Body of pancreas (tissue), 4 donors: Measurements from ENCODE around the gene PPP1R13B. TPM values are rescaled to one million over a fixed set of nuclear protein-coding genes. Genes with fewer than 3 reads are reported as not detected.

Experiments
- ATAC-seq: fragments of 150-250 bp; one replicate; pipeline ENCODE4 v1.9.1; 2016
- DNase-seq, 4 donors: peaks; one replicate each; pipeline ENCODE4 v3.0.0-alpha.2; 2019
- H3K27ac ChIP-seq, 4 donors: fragments of 200-600 bp; sonication (generic); 1 replicate in 3 of 4; 2 replicates in 1 of 4; pipeline versions ENCODE4 v1.5.1 to v1.6.1; 2016 to 2019; ENCODE audit warnings: mild to moderate bottlenecking in 1 of 4, mixed read lengths in 1 of 4, moderate library complexity in 1 of 4
- H3K27me3 ChIP-seq, 2 donors: fragments of 200-600 bp; sonication (generic); one replicate each; pipeline ENCODE4 v1.6.0; 2016; ENCODE audit warnings: mild to moderate bottlenecking in 1 of 2
- H3K36me3 ChIP-seq, 2 donors: fragments of 200-600 bp; sonication (generic); replicated peaks in 1 of 2; 2 replicates each; pipeline ENCODE4 v1.5.1; 2016; ENCODE audit warnings: low read depth in 2 of 2; ENCODE audit not compliant: insufficient read depth in 1 of 2
- H3K4me1 ChIP-seq: fragments of 200-600 bp; sonication (generic); one replicate; pipeline ENCODE4 v1.6.0; 2016
- H3K4me3 ChIP-seq, 2 donors: fragments of 200-600 bp; sonication (generic); 1 replicate in 1 of 2; 2 replicates in 1 of 2; pipeline ENCODE4 v1.5.1; 2016 to 2019
- H3K9me3 ChIP-seq, 3 donors: fragments of 200-600 bp; sonication (generic); 1 replicate in 2 of 3; 2 replicates in 1 of 3; pipeline ENCODE4 v1.5.1; 2016
- POLR2A ChIP-seq, 3 donors: fragments of 450-650 bp; IDR thresholded peaks; one replicate each; pipeline ENCODE4 v1.6.1; 2016; ENCODE audit warnings: antibody characterized with exemption in 3 of 3, mild to moderate bottlenecking in 2 of 3
- WGBS, 2 donors: methylation state at CpG; one replicate each; pipeline ENCODE4 v1.1.5; 2017; 5-methylcytosine and 5-hydroxymethylcytosine counted together
- intact Hi-C: fragments of 100-400 bp; cut with DNase I; formaldehyde crosslinking; loops from one replicate; pipeline ENCODE4 v1.15.1; 2023
- total RNA-seq, 2 donors: library from RNA; depleted of rRNA; stranded (reverse); fragments of >200 nt; gene quantifications; one replicate each; pipeline ENCODE4 v1.1.0, GENCODE V29; 2016
- TF ChIP-seq, protein P1 (sequence below), 7 experiments: fragments of 450-650 bp in 4 of 7; fragments of 200-600 bp in 3 of 7; sonication (generic) in 3 of 7; IDR thresholded peaks; one replicate each; pipeline ENCODE4 v1.5.1; 2016 to 2019; ENCODE audit warnings: antibody characterized with exemption in 7 of 7

Gene PPP1R13B
- total RNA-seq, 2 donors from 2014 or later: 12.5 to 36.3 TPM

DNA sequence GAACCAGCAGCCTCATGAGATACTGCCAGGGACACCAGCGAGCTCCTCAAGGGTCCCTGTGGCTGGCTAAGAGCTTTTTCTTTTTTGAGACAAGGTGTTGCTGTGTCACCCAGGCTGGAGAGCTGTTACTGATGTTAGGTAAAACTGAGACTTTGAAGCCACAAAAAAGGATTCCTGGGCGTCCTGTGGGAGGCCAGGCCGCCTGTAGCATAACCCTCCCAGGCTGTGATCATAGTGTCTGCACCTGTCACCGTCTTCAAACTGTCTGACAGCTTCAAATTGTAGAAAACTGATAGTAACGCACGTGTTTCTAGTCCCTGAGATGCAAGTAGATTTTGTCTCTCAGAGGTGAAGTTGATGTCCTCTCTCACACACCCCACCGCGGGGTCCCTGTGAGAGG is 127.6 kb downstream of the PPP1R13B start:
- H3K36me3 ChIP-seq: no peaks in the 10 kb centered on the region
- no peaks in the 10 kb centered on the region for H3K27me3 ChIP-seq
- 67 to 79% methylated on average over 8 of the region's 8 CpGs for WGBS, 2 donors
- H3K4me1 ChIP-seq: peaks cover 48% of the 10 kb centered on the region
- intact Hi-C loops: no loop called here
- DNase-seq (no peak), ATAC-seq (no peak)
- no peaks in the 10 kb centered on the region for H3K9me3 ChIP-seq
- H3K4me3 ChIP-seq: no peak overlapping the region
- TF ChIP-seq, protein P1, sequence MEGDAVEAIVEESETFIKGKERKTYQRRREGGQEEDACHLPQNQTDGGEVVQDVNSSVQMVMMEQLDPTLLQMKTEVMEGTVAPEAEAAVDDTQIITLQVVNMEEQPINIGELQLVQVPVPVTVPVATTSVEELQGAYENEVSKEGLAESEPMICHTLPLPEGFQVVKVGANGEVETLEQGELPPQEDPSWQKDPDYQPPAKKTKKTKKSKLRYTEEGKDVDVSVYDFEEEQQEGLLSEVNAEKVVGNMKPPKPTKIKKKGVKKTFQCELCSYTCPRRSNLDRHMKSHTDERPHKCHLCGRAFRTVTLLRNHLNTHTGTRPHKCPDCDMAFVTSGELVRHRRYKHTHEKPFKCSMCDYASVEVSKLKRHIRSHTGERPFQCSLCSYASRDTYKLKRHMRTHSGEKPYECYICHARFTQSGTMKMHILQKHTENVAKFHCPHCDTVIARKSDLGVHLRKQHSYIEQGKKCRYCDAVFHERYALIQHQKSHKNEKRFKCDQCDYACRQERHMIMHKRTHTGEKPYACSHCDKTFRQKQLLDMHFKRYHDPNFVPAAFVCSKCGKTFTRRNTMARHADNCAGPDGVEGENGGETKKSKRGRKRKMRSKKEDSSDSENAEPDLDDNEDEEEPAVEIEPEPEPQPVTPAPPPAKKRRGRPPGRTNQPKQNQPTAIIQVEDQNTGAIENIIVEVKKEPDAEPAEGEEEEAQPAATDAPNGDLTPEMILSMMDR (IDR thresholded peaks at IDR 0.05): no peak
- no peak for TF ChIP-seq POLR2A (IDR thresholded peaks at IDR 0.05)
- H3K27ac ChIP-seq: no peak overlapping the region

DNA sequence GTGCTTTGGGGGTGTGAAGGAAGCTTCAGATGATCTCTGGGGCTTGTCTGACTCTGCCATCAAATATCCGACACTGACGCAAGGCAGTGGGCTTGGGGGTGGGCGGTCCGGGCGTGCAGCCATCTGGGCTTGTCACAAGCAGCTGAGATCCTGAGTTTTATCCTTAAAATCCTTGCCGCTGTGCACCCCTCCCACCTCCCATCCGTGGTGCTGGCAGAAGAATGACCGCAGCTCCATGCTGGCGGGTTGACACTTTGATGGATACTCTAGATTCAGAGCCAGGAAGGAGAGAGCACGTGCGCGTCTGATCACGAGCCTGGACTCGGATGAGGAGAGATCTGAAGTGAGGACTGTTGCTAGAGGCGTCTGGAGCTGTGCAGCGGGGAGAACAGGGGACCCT is 128.8 kb downstream of the PPP1R13B start:
- H3K27ac ChIP-seq: no peak overlapping the region
- intact Hi-C loops: no loop called here
- TF ChIP-seq, protein P1 (IDR thresholded peaks at IDR 0.05): no peak
- TF ChIP-seq POLR2A (IDR thresholded peaks at IDR 0.05): no peak
- H3K27me3 ChIP-seq: no peaks in the 10 kb centered on the region
- 69 to 81% methylated on average over 16 of the region's 16 CpGs for WGBS, 2 donors
- H3K4me1 ChIP-seq: peaks cover 44% of the 10 kb centered on the region
- ATAC-seq (no peak), DNase-seq (no peak)
- H3K9me3 ChIP-seq: no peaks in the 10 kb centered on the region
- no peak overlapping the region for H3K4me3 ChIP-seq
- no peaks in the 10 kb centered on the region for H3K36me3 ChIP-seq

DNA sequence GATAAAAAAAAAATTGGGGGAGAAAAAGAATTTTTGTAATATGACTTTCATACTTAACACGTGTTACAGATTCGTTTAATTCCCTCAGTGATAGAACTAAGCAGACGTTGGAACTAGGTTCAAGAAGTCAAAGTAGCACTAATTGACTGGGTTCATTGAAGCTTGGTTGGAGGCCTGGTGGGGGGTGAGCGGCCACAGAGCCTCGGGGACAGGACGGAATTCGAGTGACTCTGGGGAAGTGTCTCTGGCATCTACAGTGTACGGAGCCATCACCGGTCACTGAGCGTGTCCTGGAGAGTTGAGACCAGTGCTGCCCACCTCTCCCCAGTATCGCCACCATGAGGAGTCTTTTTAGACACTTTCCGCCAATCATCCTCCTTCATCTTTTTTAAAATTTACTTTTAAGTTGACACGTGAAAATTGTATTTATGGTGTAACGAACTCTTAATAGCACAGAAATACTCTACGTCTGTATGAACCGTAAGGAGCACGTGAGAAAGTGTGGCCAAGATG is 130.4 kb downstream of the PPP1R13B start:
- H3K4me3 ChIP-seq: peak overlapping the region; percentile 40 to 77
- ATAC-seq (no peak), DNase-seq (no peak)
- no peaks in the 10 kb centered on the region for H3K9me3 ChIP-seq
- intact Hi-C loops: no loop called here
- 75% methylated on average over 17 of the region's 17 CpGs for WGBS, 2 donors
- no peaks in the 10 kb centered on the region for H3K27me3 ChIP-seq
- no peaks in the 10 kb centered on the region for H3K36me3 ChIP-seq
- no peak overlapping the region for H3K27ac ChIP-seq
- TF ChIP-seq, protein P1 (IDR thresholded peaks at IDR 0.05): no peak
- TF ChIP-seq POLR2A (IDR thresholded peaks at IDR 0.05): no peak
- peaks cover 46% of the 10 kb centered on the region for H3K4me1 ChIP-seq

DNA sequence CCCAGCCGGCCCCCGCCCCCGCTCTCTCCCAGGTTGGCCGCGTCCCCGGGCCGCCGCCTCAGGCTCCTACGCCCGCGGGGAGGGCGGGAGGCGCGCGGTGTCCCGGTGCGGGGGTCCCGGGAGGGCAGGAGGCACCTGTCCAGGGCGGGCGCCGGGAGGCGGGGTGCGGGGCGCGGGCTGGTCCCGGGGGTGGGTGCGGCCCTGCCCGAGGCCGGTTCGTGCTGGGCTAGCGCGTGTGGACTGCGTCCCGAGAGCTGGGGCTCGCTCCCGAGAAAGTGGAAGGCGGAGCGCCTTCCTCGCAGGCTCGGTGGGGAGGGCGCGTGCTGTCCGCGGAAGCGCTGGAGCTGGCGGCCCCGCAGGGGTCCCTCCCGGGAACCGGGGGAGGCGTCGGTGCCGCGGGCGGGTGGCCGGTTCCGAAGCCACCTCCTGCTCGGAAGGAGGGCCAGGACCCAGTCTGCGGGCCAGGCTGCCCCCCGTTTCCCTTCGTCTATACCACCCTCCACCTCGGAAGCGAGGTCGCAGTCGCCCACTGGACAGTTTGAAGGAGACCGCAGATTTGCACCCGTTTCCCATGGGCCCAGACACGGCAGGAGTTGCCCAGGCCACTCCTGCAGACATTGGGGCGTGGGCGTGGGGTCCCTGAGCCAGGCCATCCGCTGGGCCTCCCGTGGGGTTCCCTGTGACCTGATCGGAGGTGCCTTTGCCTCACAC is 131.1 kb downstream of the PPP1R13B start:
- Histone ChIP-seq H3K9me3 (no peaks in the 10 kb centered on the region), H3K27ac (peak overlapping the region; percentile 50 to 83 (median 70)), H3K4me3 (peak overlapping the region; percentile 40 to 77), H3K36me3 (no peaks in the 10 kb centered on the region), H3K4me1 (peaks cover 53% of the 10 kb centered on the region), H3K27me3 (no peaks in the 10 kb centered on the region)
- intact Hi-C loops: no loop called here
- no peak for TF ChIP-seq POLR2A (IDR thresholded peaks at IDR 0.05)
- TF ChIP-seq, protein P1 (IDR thresholded peaks at IDR 0.05): no peak
- ATAC-seq: peak; percentile 5
- peak in 2 of 4 donors; percentile 44 to 45 for DNase-seq
- 5 to 17% methylated on average over 10 to 49 of the region's 72 CpGs for WGBS, 2 donors
